ENCODE results near the gene CNTN5. TPM values are rescaled to one million over a fixed set of nuclear protein-coding genes. Genes with fewer than 3 reads are reported as not detected.

Gene CNTN5
- total and polyA plus RNA-seq, 10 of the 15 experiments (the other 5 are each of a cell fraction or from before 2014, with no cell fraction given), result 0.01 TPM; not detected in 9

DNA sequence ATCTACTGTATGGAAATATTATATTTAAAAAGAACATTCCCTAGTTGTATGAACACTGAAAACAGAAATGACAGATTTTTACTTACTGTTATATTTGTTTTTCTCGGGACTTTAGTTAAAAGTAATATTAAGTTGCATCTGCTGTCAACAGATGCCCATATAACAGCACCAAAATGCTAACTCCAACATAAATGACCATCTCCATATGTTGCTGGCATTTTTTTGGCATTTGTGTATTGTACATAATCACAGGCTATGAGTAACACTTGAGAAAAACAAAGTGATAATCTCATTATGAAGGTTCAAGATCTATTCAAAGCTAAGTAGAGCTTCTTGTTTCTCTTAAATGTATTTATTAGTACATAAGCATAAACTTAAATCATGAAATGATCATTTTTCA, 172.0 kb downstream of the CNTN5 start:
- FAIRE-seq (no peak), ATAC-seq (no peak), DNase-seq (ENCODE audit: low read depth, low spot score) (no peak)
- H2AFZ ChIP-seq (ENCODE audit: control insufficient read depth, low read depth, low read length), result no peak overlapping the region
- intact Hi-C loops (cut with micrococcal nuclease; ENCODE audit: unreplicated experiment) (no loop called here), in situ Hi-C loops (cut with MboI) (no loop called here)
- ChIA-PET SMC1A (ENCODE audit: uncharacterized antibody, unreplicated experiment) (no interaction called here), RAD21 (ENCODE audit: unreplicated experiment) (no interaction called here), CTCF (interaction anchor here (0.9 kb wide), 1 partner anchor 13 kb away, joined by 3 read pairs; no protein-coding TSS in a partner anchor), POLR2A (no interaction called here)
- no peak overlapping the region for H3K4me3 ChIP-seq
- no peak overlapping the region for H3K27ac ChIP-seq (ENCODE audit: control insufficient read depth, insufficient read depth)
- no peaks in the 10 kb centered on the region for H3K9me3 ChIP-seq (replicated peaks; ENCODE audit: control insufficient read depth, insufficient read depth, low read length)
- BruUV-seq (replicated peaks), result no TSS peak
- TF ChIP-seq DPF2 (IDR thresholded peaks at IDR 0.05) (no peak), MEF2A (IDR thresholded peaks at IDR 0.05; ENCODE audit: insufficient read depth, low read depth, low read length) (no peak), SREBF2 (IDR thresholded peaks at IDR 0.05; ENCODE audit: low read length) (no peak)
- H3K27me3 ChIP-seq (replicated peaks in 1 of 2; ENCODE audit: control insufficient read depth in 2 of 2, insufficient read depth in 2 of 2, low read length in 1 of 2), result no peaks in the 10 kb centered on the region
- no peak overlapping the region for H3K9ac ChIP-seq (ENCODE audit: control insufficient read depth, insufficient read depth, low read length)
- no peaks in the 10 kb centered on the region for H3K79me2 ChIP-seq (ENCODE audit: control insufficient read depth, insufficient read depth, low read length)
- H4K20me1 ChIP-seq (ENCODE audit: control insufficient read depth, insufficient read depth), result no peaks in the 10 kb centered on the region
- H3K4me1 ChIP-seq (ENCODE audit: control insufficient read depth, insufficient read depth, low read length), result no peaks in the 10 kb centered on the region
- WGBS (ENCODE audit: insufficient coverage, insufficient replicate concordance, low lambda C conversion rate, missing lambda C conversion rate), result 0% methylated on average over 1 of the region's 1 CpG
- no peaks in the 10 kb centered on the region for H3K36me3 ChIP-seq (ENCODE audit: control insufficient read depth in 2 of 2, insufficient read depth in 2 of 2, low read length in 1 of 2)
- H3K4me2 ChIP-seq (ENCODE audit: control insufficient read depth, insufficient read depth), result no peak overlapping the region

DNA sequence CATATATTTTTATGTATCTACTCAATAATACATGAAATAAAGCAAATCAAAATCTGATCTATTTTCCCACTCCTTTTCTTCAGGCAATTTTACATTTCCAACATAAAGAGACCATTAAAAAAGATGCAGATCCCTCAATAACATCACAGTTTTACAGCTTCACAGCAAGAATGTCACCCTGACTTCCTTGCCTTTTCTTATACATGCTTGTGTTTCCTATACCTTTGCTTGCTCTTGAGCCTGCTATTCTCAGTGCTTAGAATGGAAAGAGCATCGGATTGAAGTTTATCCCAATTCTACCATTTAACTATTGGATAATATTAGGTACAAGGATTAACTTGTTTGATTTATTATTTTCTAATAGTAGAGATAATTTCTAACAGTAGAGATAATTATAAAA, 176.7 kb downstream of the CNTN5 start:
- Histone ChIP-seq H3K79me2 (ENCODE audit: control insufficient read depth, insufficient read depth, low read length) (no peaks in the 10 kb centered on the region), H3K36me3 (ENCODE audit: control insufficient read depth in 2 of 2, insufficient read depth in 2 of 2, low read length in 1 of 2) (no peaks in the 10 kb centered on the region), H3K27ac (ENCODE audit: control insufficient read depth, insufficient read depth) (no peak overlapping the region), H3K9me3 (replicated peaks; ENCODE audit: control insufficient read depth, insufficient read depth, low read length) (no peaks in the 10 kb centered on the region), H3K4me2 (ENCODE audit: control insufficient read depth, insufficient read depth) (no peak overlapping the region), H3K4me1 (ENCODE audit: control insufficient read depth, insufficient read depth, low read length) (no peaks in the 10 kb centered on the region), H3K27me3 (replicated peaks in 1 of 2; ENCODE audit: control insufficient read depth in 2 of 2, insufficient read depth in 2 of 2, low read length in 1 of 2) (no peaks in the 10 kb centered on the region), H2AFZ (ENCODE audit: control insufficient read depth, low read depth, low read length) (no peak overlapping the region), H4K20me1 (ENCODE audit: control insufficient read depth, insufficient read depth) (no peaks in the 10 kb centered on the region), H3K9ac (ENCODE audit: control insufficient read depth, insufficient read depth, low read length) (no peak overlapping the region), H3K4me3 (no peak overlapping the region)
- FAIRE-seq, result no peak
- SMC1A ChIA-PET (ENCODE audit: uncharacterized antibody, unreplicated experiment), result interaction anchor here (0.7 to 1.2 kb wide), 2 partner anchors 18 to 64 kb away, joined by 3 read pairs; no protein-coding TSS in a partner anchor
- ATAC-seq, result no peak
- POLR2A ChIA-PET, result no interaction called here
- intact Hi-C loops (cut with micrococcal nuclease; ENCODE audit: unreplicated experiment) (no loop called here), in situ Hi-C loops (cut with MboI) (no loop called here)
- no peak for DNase-seq (ENCODE audit: low read depth, low spot score)
- 0% methylated on average over 1 of the region's 1 CpG for WGBS (ENCODE audit: insufficient coverage, insufficient replicate concordance, low lambda C conversion rate, missing lambda C conversion rate)
- RAD21 ChIA-PET (ENCODE audit: unreplicated experiment), result no interaction called here
- no TSS peak for BruUV-seq (replicated peaks)
- CTCF ChIA-PET, result no interaction called here
- TF ChIP-seq ATF7 (IDR thresholded peaks at IDR 0.05; ENCODE audit: low read depth), result no peak
- TF ChIP-seq SREBF1 (IDR thresholded peaks at IDR 0.05; ENCODE audit: low read length), result no peak
- no peak for TF ChIP-seq SMAD1 (IDR thresholded peaks at IDR 0.05; ENCODE audit: low read depth, partially characterized antibody)
- no peak for TF ChIP-seq CHD4 (IDR thresholded peaks at IDR 0.05)
- TF ChIP-seq, protein P1, sequence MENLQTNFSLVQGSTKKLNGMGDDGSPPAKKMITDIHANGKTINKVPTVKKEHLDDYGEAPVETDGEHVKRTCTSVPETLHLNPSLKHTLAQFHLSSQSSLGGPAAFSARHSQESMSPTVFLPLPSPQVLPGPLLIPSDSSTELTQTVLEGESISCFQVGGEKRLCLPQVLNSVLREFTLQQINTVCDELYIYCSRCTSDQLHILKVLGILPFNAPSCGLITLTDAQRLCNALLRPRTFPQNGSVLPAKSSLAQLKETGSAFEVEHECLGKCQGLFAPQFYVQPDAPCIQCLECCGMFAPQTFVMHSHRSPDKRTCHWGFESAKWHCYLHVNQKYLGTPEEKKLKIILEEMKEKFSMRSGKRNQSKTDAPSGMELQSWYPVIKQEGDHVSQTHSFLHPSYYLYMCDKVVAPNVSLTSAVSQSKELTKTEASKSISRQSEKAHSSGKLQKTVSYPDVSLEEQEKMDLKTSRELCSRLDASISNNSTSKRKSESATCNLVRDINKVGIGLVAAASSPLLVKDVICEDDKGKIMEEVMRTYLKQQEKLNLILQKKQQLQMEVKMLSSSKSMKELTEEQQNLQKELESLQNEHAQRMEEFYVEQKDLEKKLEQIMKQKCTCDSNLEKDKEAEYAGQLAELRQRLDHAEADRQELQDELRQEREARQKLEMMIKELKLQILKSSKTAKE (IDR thresholded peaks at IDR 0.05; ENCODE audit: low read depth, poor library complexity, severe bottlenecking), result no peak
- TF ChIP-seq, protein P2, sequence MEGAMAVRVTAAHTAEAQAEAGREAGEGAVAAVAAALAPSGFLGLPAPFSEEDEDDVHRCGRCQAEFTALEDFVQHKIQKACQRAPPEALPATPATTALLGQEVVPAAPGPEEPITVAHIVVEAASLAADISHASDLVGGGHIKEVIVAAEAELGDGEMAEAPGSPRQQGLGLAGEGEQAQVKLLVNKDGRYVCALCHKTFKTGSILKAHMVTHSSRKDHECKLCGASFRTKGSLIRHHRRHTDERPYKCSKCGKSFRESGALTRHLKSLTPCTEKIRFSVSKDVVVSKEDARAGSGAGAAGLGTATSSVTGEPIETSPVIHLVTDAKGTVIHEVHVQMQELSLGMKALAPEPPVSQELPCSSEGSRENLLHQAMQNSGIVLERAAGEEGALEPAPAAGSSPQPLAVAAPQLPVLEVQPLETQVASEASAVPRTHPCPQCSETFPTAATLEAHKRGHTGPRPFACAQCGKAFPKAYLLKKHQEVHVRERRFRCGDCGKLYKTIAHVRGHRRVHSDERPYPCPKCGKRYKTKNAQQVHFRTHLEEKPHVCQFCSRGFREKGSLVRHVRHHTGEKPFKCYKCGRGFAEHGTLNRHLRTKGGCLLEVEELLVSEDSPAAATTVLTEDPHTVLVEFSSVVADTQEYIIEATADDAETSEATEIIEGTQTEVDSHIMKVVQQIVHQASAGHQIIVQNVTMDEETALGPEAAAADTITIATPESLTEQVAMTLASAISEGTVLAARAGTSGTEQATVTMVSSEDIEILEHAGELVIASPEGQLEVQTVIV (IDR thresholded peaks at IDR 0.05; ENCODE audit: borderline replicate concordance, partially characterized antibody), result no peak
- TF ChIP-seq TCF3 (IDR thresholded peaks at IDR 0.05; ENCODE audit: borderline replicate concordance, insufficient read depth, low read depth, low read length), result no peak
- no peak for TF ChIP-seq TARDBP (IDR thresholded peaks at IDR 0.05; ENCODE audit: borderline replicate concordance)
- no peak for TF ChIP-seq NR2C1 (IDR thresholded peaks at IDR 0.05)
